Epidermal melanocyte (primary cell): ENCODE results near the gene DIDO1.
A peak's percentile ranks its signal among the peaks of the same experiment; 100 is the strongest.

Experiments
- DNase-seq: peaks from one replicate; pipeline ENCODE4 v3.0.0; 2011; ENCODE audit warnings: low spot score; ENCODE audit not compliant: insufficient read length

DIDO1 gene

GRCh38 chr20:62951143-62951895 lies 25.0 kb upstream of the DIDO1 start:
- no peak for DNase-seq

- DNase-seq: no peak
Observed at GRCh38 chr20:62950741-62951140, 24.4 kb upstream of the DIDO1 start.

- DNase-seq: no peak
Observed at GRCh38 chr20:62949962-62950361, 23.7 kb upstream of the DIDO1 start.

GRCh38 chr20:62949153-62949821 lies 23.0 kb upstream of the DIDO1 start:
- DNase-seq: no peak

GRCh38 chr20:62947532-62948300 lies 21.4 kb upstream of the DIDO1 start:
- no peak for DNase-seq

- DNase-seq: no peak
Observed at GRCh38 chr20:62946918-62947317, 20.6 kb upstream of the DIDO1 start.

GRCh38 chr20:62945771-62946339 lies 19.6 kb upstream of the DIDO1 start:
- no peak for DNase-seq

GRCh38 chr20:62944746-62945145 lies 18.4 kb upstream of the DIDO1 start:
- no peak for DNase-seq

GRCh38 chr20:62944184-62944583 lies 17.9 kb upstream of the DIDO1 start:
- DNase-seq: no peak

GRCh38 chr20:62943396-62943795 lies 17.1 kb upstream of the DIDO1 start:
- no peak for DNase-seq

GRCh38 chr20:62942456-62942855 lies 16.2 kb upstream of the DIDO1 start:
- DNase-seq: no peak

- no peak for DNase-seq
Observed at GRCh38 chr20:62941792-62942191, 15.5 kb upstream of the DIDO1 start.

- no peak for DNase-seq
Observed at GRCh38 chr20:62940875-62941274, 14.6 kb upstream of the DIDO1 start.

GRCh38 chr20:62938105-62938888 lies 12.0 kb upstream of the DIDO1 start, which contains the start of gene GID8:
GID8 (plus strand) TSS chr20:62938147; CDS start chr20:62941503, 3,356 bp downstream.
- peak; percentile 14 for DNase-seq

GRCh38 chr20:62937268-62938104 lies 11.2 kb upstream of the DIDO1 start:
- DNase-seq: peak; percentile 89

- no peak for DNase-seq
Observed at GRCh38 chr20:62935968-62936585, 9.8 kb upstream of the DIDO1 start.

- peak; percentile 2 for DNase-seq
Observed at GRCh38 chr20:62935204-62935967, 9.1 kb upstream of the DIDO1 start.

- DNase-seq: no peak
Observed at GRCh38 chr20:62933966-62934365, 7.7 kb upstream of the DIDO1 start.

- peak; percentile 4 for DNase-seq
Observed at GRCh38 chr20:62931464-62931863, 5.2 kb upstream of the DIDO1 start.
